ENCODE results near the gene IL12RB2.

DNA sequence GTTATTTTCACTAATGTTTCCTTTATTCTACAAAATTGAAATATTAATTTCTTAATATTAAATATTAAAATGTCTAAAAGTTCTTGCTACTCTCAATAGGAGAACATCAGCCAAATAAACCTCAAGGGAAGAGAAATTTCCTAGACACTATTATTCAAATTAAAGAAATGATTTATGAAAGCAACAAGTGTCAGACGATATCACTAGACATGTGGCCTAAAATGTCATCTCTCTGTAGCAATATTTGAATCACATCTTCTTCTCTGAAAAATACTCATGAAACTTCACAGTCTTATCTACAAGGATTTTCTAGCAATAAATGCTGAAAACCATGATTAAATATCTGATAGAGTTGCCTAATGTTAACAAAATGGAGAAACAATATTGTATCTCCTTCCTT lies 125.1 kb downstream of the IL12RB2 start:
- no peak for TF ChIP-seq OSR1 (CRISPR knock-in tag; IDR thresholded peaks at IDR 0.05)
- TF ChIP-seq ESRRG (CRISPR knock-in tag; IDR thresholded peaks at IDR 0.05) = no peak
- no peak for TF ChIP-seq ZFP30 (CRISPR knock-in tag; IDR thresholded peaks at IDR 0.05)
- TF ChIP-seq PPARA (CRISPR knock-in tag; IDR thresholded peaks at IDR 0.05; ENCODE audit: borderline replicate concordance) = no peak
- TF ChIP-seq SNAI2 (CRISPR knock-in tag; IDR thresholded peaks at IDR 0.05) = no peak
- no peak for TF ChIP-seq GLIS3 (CRISPR knock-in tag; IDR thresholded peaks at IDR 0.05)
- TF ChIP-seq, protein P1, sequence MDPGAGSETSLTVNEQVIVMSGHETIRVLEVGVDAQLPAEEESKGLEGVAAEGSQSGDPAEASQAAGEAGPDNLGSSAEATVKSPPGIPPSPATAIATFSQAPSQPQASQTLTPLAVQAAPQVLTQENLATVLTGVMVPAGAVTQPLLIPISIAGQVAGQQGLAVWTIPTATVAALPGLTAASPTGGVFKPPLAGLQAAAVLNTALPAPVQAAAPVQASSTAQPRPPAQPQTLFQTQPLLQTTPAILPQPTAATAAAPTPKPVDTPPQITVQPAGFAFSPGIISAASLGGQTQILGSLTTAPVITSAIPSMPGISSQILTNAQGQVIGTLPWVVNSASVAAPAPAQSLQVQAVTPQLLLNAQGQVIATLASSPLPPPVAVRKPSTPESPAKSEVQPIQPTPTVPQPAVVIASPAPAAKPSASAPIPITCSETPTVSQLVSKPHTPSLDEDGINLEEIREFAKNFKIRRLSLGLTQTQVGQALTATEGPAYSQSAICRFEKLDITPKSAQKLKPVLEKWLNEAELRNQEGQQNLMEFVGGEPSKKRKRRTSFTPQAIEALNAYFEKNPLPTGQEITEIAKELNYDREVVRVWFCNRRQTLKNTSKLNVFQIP (CRISPR knock-in tag; IDR thresholded peaks at IDR 0.05; ENCODE audit: borderline replicate concordance, low read depth) = no peak

Data from SK-N-SH treated with all-trans-retinoic acid at 6 μM for 48 hours (cell line).